ENCODE data around the gene GABRA5.

The GABRA5 gene

GRCh38 chr15:26854435-26854834 is 12.4 kb upstream of the GABRA5 start:
- H3K36me3 ChIP-seq (ENCODE audit: control insufficient read depth, insufficient read depth, low read length, severe bottlenecking), result no peaks in the 10 kb centered on the region
- no peak overlapping the region for H3K4me3 ChIP-seq (ENCODE audit: low read length)
- no peak overlapping the region for H3K9ac ChIP-seq (ENCODE audit: low read length)
- no peaks in the 10 kb centered on the region for H3K4me1 ChIP-seq (ENCODE audit: control insufficient read depth, insufficient read depth, low read length)
- peaks cover 3% of the 10 kb centered on the region for H3K27me3 ChIP-seq (replicated peaks; ENCODE audit: control insufficient read depth, insufficient read depth, low read length)
- H3K9me3 ChIP-seq (ENCODE audit: control insufficient read depth, low read length), result no peaks in the 10 kb centered on the region
- DNase-seq (ENCODE audit: low read depth), result no peak

- peak; percentile 67 for DNase-seq (ENCODE audit: low read depth)
- Histone ChIP-seq H3K4me3 (ENCODE audit: low read length) (no peak overlapping the region), H3K36me3 (ENCODE audit: control insufficient read depth, insufficient read depth, low read length, severe bottlenecking) (no peaks in the 10 kb centered on the region), H3K9me3 (ENCODE audit: control insufficient read depth, low read length) (no peaks in the 10 kb centered on the region), H3K9ac (ENCODE audit: low read length) (no peak overlapping the region), H3K27me3 (replicated peaks; ENCODE audit: control insufficient read depth, insufficient read depth, low read length) (peaks cover 22% of the 10 kb centered on the region), H3K4me1 (ENCODE audit: control insufficient read depth, insufficient read depth, low read length) (no peaks in the 10 kb centered on the region)
Observed at GRCh38 chr15:26864664-26865191, 2.1 kb upstream of the GABRA5 start.

DNA sequence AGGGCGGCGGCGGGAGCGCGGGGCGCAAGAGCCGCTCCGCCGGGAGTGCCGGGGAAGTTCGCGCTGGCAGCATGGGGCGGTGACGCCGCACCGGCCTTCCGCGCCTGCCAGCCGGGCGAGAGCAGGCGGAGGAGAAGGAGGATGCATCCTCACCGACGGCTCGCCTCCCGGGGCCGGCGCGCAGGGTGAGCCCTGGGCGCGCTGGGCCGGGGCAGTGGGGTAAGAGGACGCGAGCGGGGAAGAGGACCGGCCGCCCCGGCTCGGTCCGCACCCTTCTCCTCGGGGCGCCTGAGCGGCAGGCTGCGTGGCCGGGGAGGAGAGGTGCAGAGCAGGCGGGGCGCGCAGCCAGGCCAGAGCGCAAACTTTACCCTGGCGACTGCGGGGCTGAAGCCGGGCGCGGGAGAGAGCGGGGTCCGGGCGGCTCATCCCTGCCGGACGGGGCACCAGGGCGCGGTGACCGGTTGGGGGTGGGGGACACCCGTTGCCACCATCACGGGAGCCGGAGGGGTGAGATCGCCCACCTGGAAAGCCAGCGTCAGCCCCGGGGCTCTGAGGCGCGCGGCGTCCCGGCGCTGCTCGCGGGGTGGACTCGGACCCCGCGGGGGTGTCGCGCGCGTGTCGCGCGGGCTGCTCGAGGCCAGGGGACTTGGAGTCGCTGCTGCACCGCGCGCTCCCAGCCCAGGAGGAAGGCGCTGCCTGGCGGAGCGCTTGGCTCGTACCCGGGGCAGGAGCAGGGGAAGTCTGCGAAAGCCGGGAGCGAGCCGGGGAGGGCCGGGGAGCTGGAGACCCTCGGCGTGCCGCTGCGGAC is 542 bp downstream of the GABRA5 start:
- no peak for DNase-seq (ENCODE audit: low read depth)
- no peaks in the 10 kb centered on the region for H3K36me3 ChIP-seq (ENCODE audit: control insufficient read depth, insufficient read depth, low read length, severe bottlenecking)
- no peak overlapping the region for H3K9ac ChIP-seq (ENCODE audit: low read length)
- no peak overlapping the region for H3K4me3 ChIP-seq (ENCODE audit: low read length)
- H3K4me1 ChIP-seq (ENCODE audit: control insufficient read depth, insufficient read depth, low read length), result no peaks in the 10 kb centered on the region
- no peaks in the 10 kb centered on the region for H3K9me3 ChIP-seq (ENCODE audit: control insufficient read depth, low read length)
- peaks cover 26% of the 10 kb centered on the region for H3K27me3 ChIP-seq (replicated peaks; ENCODE audit: control insufficient read depth, insufficient read depth, low read length)

GRCh38 chr15:26868029-26868685 is 1.3 kb downstream of the GABRA5 start:
- H3K9me3 ChIP-seq (ENCODE audit: control insufficient read depth, low read length), result no peaks in the 10 kb centered on the region
- no peak overlapping the region for H3K4me3 ChIP-seq (ENCODE audit: low read length)
- H3K4me1 ChIP-seq (ENCODE audit: control insufficient read depth, insufficient read depth, low read length), result no peaks in the 10 kb centered on the region
- H3K36me3 ChIP-seq (ENCODE audit: control insufficient read depth, insufficient read depth, low read length, severe bottlenecking), result no peaks in the 10 kb centered on the region
- H3K9ac ChIP-seq (ENCODE audit: low read length), result no peak overlapping the region
- DNase-seq (ENCODE audit: low read depth), result no peak
- peaks cover 29% of the 10 kb centered on the region for H3K27me3 ChIP-seq (replicated peaks; ENCODE audit: control insufficient read depth, insufficient read depth, low read length)

DNA sequence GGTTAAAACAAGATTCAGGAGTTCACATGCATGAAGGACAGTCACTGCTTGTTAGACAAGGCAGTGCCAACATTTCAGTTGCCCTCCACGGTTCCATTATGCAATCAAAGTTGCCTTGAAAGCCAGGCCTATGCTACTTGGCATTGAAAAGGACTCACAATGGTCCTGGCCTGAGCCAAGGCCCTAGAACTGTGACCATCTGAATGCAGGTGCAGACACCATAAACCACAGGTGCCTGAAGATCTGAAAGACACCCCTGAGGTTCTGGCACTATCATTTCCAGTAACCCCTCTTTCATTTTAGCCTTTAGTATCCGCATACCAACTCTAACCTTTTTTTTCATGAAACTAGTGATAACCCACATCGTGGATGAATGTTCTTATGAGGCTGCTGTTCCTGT is 2.8 kb downstream of the GABRA5 start:
- DNase-seq (ENCODE audit: low read depth), result no peak
- H3K4me1 ChIP-seq (ENCODE audit: control insufficient read depth, insufficient read depth, low read length), result peaks cover 3% of the 10 kb centered on the region
- no peaks in the 10 kb centered on the region for H3K9me3 ChIP-seq (ENCODE audit: control insufficient read depth, low read length)
- H3K9ac ChIP-seq (ENCODE audit: low read length), result no peak overlapping the region
- H3K4me3 ChIP-seq (ENCODE audit: low read length), result no peak overlapping the region
- no peaks in the 10 kb centered on the region for H3K36me3 ChIP-seq (ENCODE audit: control insufficient read depth, insufficient read depth, low read length, severe bottlenecking)
- H3K27me3 ChIP-seq (replicated peaks; ENCODE audit: control insufficient read depth, insufficient read depth, low read length), result peaks cover 29% of the 10 kb centered on the region

GRCh38 chr15:26870346-26870745 is 3.5 kb downstream of the GABRA5 start:
- no peak overlapping the region for H3K9ac ChIP-seq (ENCODE audit: low read length)
- H3K36me3 ChIP-seq (ENCODE audit: control insufficient read depth, insufficient read depth, low read length, severe bottlenecking), result no peaks in the 10 kb centered on the region
- peaks cover 29% of the 10 kb centered on the region for H3K27me3 ChIP-seq (replicated peaks; ENCODE audit: control insufficient read depth, insufficient read depth, low read length)
- DNase-seq (ENCODE audit: low read depth), result no peak
- H3K4me3 ChIP-seq (ENCODE audit: low read length), result no peak overlapping the region
- H3K4me1 ChIP-seq (ENCODE audit: control insufficient read depth, insufficient read depth, low read length), result peaks cover 3% of the 10 kb centered on the region
- H3K9me3 ChIP-seq (ENCODE audit: control insufficient read depth, low read length), result no peaks in the 10 kb centered on the region

- no peak for DNase-seq (ENCODE audit: low read depth)
- Histone ChIP-seq H3K4me1 (ENCODE audit: control insufficient read depth, insufficient read depth, low read length) (peaks cover 3% of the 10 kb centered on the region), H3K27me3 (replicated peaks; ENCODE audit: control insufficient read depth, insufficient read depth, low read length) (peaks cover 34% of the 10 kb centered on the region), H3K4me3 (ENCODE audit: low read length) (no peak overlapping the region), H3K9me3 (ENCODE audit: control insufficient read depth, low read length) (no peaks in the 10 kb centered on the region), H3K9ac (ENCODE audit: low read length) (no peak overlapping the region), H3K36me3 (ENCODE audit: control insufficient read depth, insufficient read depth, low read length, severe bottlenecking) (no peaks in the 10 kb centered on the region)
Observed at GRCh38 chr15:26872206-26872605, 5.3 kb downstream of the GABRA5 start.

GRCh38 chr15:26873846-26874245 is 7.0 kb downstream of the GABRA5 start:
- H3K4me3 ChIP-seq (ENCODE audit: low read length), result no peak overlapping the region
- H3K27me3 ChIP-seq (replicated peaks; ENCODE audit: control insufficient read depth, insufficient read depth, low read length), result peaks cover 25% of the 10 kb centered on the region
- no peak for DNase-seq (ENCODE audit: low read depth)
- no peaks in the 10 kb centered on the region for H3K36me3 ChIP-seq (ENCODE audit: control insufficient read depth, insufficient read depth, low read length, severe bottlenecking)
- peaks cover 3% of the 10 kb centered on the region for H3K4me1 ChIP-seq (ENCODE audit: control insufficient read depth, insufficient read depth, low read length)
- no peak overlapping the region for H3K9ac ChIP-seq (ENCODE audit: low read length)
- no peaks in the 10 kb centered on the region for H3K9me3 ChIP-seq (ENCODE audit: control insufficient read depth, low read length)

DNA sequence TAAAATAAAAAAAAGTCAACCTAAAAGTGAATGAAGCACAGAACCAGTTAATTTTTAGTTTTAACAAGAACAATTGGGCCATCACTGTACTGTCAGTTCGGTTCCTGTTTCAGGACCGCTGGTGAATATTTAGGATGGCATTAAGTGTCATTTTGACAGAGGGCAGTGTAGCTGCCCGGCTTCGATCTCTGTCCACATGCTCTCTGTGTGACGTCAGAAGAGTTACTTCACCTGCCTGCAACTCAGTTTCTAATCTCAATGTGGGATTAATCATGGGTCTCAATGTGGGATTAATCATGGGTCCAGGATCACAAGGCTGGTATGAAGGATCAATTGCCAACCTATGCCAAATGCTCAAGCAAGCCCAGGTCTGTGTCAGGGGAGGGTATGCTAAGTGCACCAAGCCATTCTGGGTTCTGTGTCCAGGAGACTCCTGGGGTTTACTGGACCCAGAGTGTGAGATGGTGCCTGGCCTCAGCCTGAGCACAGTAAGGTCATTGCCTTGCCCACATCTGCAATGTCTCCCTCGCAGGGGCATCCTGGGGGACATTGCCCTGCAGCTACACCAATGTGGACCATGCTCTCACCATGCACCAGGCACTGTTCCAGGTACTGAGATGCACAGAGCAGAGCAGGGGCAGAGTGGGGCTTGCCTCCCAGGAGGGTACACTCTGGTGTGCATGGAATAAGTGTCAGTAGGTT is 8.1 kb downstream of the GABRA5 start:
- no peak for DNase-seq (ENCODE audit: low read depth)
- H3K4me1 ChIP-seq (ENCODE audit: control insufficient read depth, insufficient read depth, low read length), result peaks cover 3% of the 10 kb centered on the region
- no peak overlapping the region for H3K4me3 ChIP-seq (ENCODE audit: low read length)
- H3K27me3 ChIP-seq (replicated peaks; ENCODE audit: control insufficient read depth, insufficient read depth, low read length), result peaks cover 22% of the 10 kb centered on the region
- no peaks in the 10 kb centered on the region for H3K9me3 ChIP-seq (ENCODE audit: control insufficient read depth, low read length)
- H3K36me3 ChIP-seq (ENCODE audit: control insufficient read depth, insufficient read depth, low read length, severe bottlenecking), result no peaks in the 10 kb centered on the region
- H3K9ac ChIP-seq (ENCODE audit: low read length), result no peak overlapping the region

- peaks cover 3% of the 10 kb centered on the region for H3K4me1 ChIP-seq (ENCODE audit: control insufficient read depth, insufficient read depth, low read length)
- H3K4me3 ChIP-seq (ENCODE audit: low read length), result no peak overlapping the region
- H3K9ac ChIP-seq (ENCODE audit: low read length), result no peak overlapping the region
- DNase-seq (ENCODE audit: low read depth), result no peak
- no peaks in the 10 kb centered on the region for H3K36me3 ChIP-seq (ENCODE audit: control insufficient read depth, insufficient read depth, low read length, severe bottlenecking)
- no peaks in the 10 kb centered on the region for H3K9me3 ChIP-seq (ENCODE audit: control insufficient read depth, low read length)
- H3K27me3 ChIP-seq (replicated peaks; ENCODE audit: control insufficient read depth, insufficient read depth, low read length), result peaks cover 22% of the 10 kb centered on the region
Observed at GRCh38 chr15:26875476-26875850, 8.6 kb downstream of the GABRA5 start.

DNA sequence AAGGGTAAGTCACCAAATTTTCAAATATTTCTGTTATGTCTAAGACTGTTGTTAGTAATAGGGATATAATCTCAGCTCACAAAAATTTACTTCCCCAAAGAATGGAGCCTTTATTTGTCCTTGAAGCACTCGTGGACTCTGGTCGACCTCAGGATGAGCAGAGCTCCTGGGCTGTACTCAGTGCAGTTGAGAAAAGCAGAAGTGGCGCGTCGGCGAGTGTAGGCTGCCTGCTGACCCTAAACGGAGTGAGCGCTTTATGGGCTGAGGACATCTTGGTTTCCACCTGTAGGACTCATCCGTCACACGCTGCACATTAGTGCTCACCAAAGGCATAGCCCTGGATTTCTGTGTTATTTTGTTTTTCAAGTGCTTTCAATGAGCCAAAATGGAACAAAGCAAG is 11.0 kb downstream of the GABRA5 start:
- no peak for DNase-seq (ENCODE audit: low read depth)
- H3K9ac ChIP-seq (ENCODE audit: low read length), result no peak overlapping the region
- no peaks in the 10 kb centered on the region for H3K36me3 ChIP-seq (ENCODE audit: control insufficient read depth, insufficient read depth, low read length, severe bottlenecking)
- peaks cover 3% of the 10 kb centered on the region for H3K4me1 ChIP-seq (ENCODE audit: control insufficient read depth, insufficient read depth, low read length)
- no peaks in the 10 kb centered on the region for H3K9me3 ChIP-seq (ENCODE audit: control insufficient read depth, low read length)
- no peak overlapping the region for H3K4me3 ChIP-seq (ENCODE audit: low read length)
- peaks cover 16% of the 10 kb centered on the region for H3K27me3 ChIP-seq (replicated peaks; ENCODE audit: control insufficient read depth, insufficient read depth, low read length)

Data from adipocyte (in vitro differentiated cells).